OCI-LY1 (cell line): ENCODE results near the gene INTS6.

Experiments used
- H2AFZ ChIP-seq: fragments of 200-600 bp; sonication (generic), shearing (Covaris generic); 2 replicates; pipeline ENCODE4 v1.6.0; 2014; ENCODE audit warnings: antibody characterized with exemption, mild to moderate bottlenecking, low read length
- H3F3A ChIP-seq: fragments of 200-600 bp; sonication (generic), shearing (Covaris generic); 2 replicates; pipeline ENCODE4 v1.6.0; 2014; ENCODE audit warnings: mild to moderate bottlenecking, antibody characterized with exemption, low read length, moderate library complexity; ENCODE audit not compliant: insufficient read depth
- H3K27ac ChIP-seq: fragments of 200-600 bp; sonication (generic); 2 replicates; pipeline ENCODE4 v1.5.1; 2014; ENCODE audit warnings: low read length, mixed run types, mild to moderate bottlenecking, low read depth; ENCODE audit not compliant: poor library complexity, severe bottlenecking
- H3K27me3 ChIP-seq: fragments of 200-600 bp; sonication (generic); 2 replicates; pipeline ENCODE4 v1.6.0; 2014; ENCODE audit warnings: antibody characterized with exemption, mild to moderate bottlenecking, low read length, moderate library complexity; ENCODE audit not compliant: insufficient read depth
- H3K36me3 ChIP-seq: fragments of 200-600 bp; sonication (generic); 2 replicates; pipeline ENCODE4 v1.6.1; 2014; ENCODE audit warnings: mild to moderate bottlenecking, antibody characterized with exemption, low read length, moderate library complexity, mixed read lengths; ENCODE audit not compliant: insufficient read depth
- H3K4me1 ChIP-seq: fragments of 200-600 bp; sonication (generic); 2 replicates; pipeline ENCODE4 v1.5.1; 2014; ENCODE audit warnings: mild to moderate bottlenecking, low read length, moderate library complexity; ENCODE audit not compliant: insufficient read depth, severe bottlenecking
- H3K4me2 ChIP-seq: fragments of 200-600 bp; sonication (generic), shearing (Covaris generic); 2 replicates; pipeline ENCODE4 v1.6.1; 2014; ENCODE audit warnings: low read length
- H3K4me3 ChIP-seq: fragments of 200-600 bp; sonication (generic); 2 replicates; pipeline ENCODE4 v1.5.1; 2014; ENCODE audit warnings: low read length, low read depth, mild to moderate bottlenecking, mixed read lengths; ENCODE audit not compliant: poor library complexity, severe bottlenecking
- H3K79me2 ChIP-seq: fragments of 200-600 bp; shearing (Covaris generic); 2 replicates; pipeline ENCODE4 v1.6.1; 2016; ENCODE audit warnings: mixed run types, low read length, mixed read lengths; ENCODE audit not compliant: insufficient read depth
- H3K9ac ChIP-seq: fragments of 200-600 bp; sonication (generic), shearing (Covaris generic); 2 replicates; pipeline ENCODE4 v1.6.1; 2014; ENCODE audit warnings: mild to moderate bottlenecking, low read length, mixed read lengths
- H3K9me2 ChIP-seq: fragments of 200-600 bp; sonication (generic), shearing (Covaris generic); 2 replicates; pipeline ENCODE4 v1.6.1; 2014; ENCODE audit warnings: low read depth, mild to moderate bottlenecking, low read length, mixed read lengths
- H3K9me3 ChIP-seq: fragments of 200-600 bp; shearing (Covaris generic); 2 replicates; pipeline ENCODE4 v1.6.1; 2014; ENCODE audit warnings: low read length, mixed read lengths
- H4K20me1 ChIP-seq: fragments of 200-600 bp; sonication (generic), shearing (Covaris generic); 2 replicates; pipeline ENCODE4 v1.6.0; 2016; ENCODE audit warnings: mild to moderate bottlenecking, low read length; ENCODE audit not compliant: insufficient read depth
- EZH2 ChIP-seq: fragments of 200-600 bp; sonication (generic), shearing (Covaris generic); IDR thresholded peaks from 2 replicates; pipeline ENCODE4 v1.8.0; 2017; ENCODE audit warnings: borderline replicate concordance, mixed run types, mild to moderate bottlenecking, antibody characterized with exemption, low read length, moderate library complexity, mixed read lengths
- TF ChIP-seq, protein P1 (sequence below): fragments of 200-600 bp; sonication (generic), shearing (Covaris generic); IDR thresholded peaks from 2 replicates; pipeline ENCODE4 v1.5.1; 2017; ENCODE audit warnings: mild to moderate bottlenecking, antibody characterized with exemption, low read length, moderate library complexity, mixed read lengths

Gene INTS6

DNA sequence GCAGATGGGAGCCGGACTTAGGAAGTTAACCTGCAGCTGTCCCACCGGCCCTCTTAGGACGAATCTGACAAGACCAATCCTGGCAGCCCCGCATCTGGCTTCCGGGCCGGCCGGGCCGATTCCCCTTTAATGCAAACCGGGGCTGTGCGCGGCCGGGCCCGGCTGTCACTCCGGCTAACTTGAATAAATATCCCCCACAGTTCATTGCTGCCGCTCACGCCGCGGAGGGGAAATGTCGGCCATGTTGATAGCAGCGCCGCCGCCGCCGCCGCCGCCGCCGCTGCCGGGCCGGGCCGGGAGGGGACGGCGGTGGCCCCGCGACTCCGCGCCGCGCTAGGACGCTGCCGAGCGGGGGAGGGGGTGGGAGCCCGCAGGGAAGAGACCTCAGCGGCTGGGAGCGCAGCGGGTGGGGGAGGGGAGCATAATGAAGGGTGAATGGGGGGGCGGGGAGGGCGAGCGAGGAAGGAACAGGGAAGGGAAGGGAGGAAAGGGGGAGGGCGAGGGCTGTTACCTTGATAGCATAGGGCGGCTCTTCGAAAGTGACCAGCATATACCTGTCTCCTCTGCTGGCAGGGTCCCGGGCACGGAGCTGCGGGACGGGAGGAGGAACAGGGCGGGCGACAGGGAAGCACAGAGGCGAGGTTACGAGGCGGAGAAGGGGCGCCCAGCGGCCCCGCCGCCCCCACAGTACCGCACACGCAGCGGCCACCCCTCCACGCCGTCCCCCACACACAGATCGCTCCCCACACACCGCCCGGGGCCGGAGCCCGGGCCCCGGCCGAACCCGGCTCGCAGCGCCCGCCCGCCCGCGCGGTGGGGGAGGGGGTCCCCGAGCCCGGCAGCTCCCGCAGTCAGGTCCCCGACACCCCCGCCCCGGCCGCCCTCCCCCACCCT, 1.1 kb downstream of the INTS6 start:
- Histone ChIP-seq H3K9me3 (peaks cover 11% of the 10 kb centered on the region; the same call in 1 of the 2 replicates), H3K4me3 (peak overlapping the region; percentile 73), H3K9ac (peak overlapping the region; percentile 88), H2AFZ (no peak overlapping the region), H3F3A (no peaks in the 10 kb centered on the region), H4K20me1 (no peaks in the 10 kb centered on the region), H3K4me2 (peak overlapping the region; percentile 88), H3K27ac (peak overlapping the region; percentile 80), H3K79me2 (no peaks in the 10 kb centered on the region), H3K4me1 (peaks cover 35% of the 10 kb centered on the region), H3K36me3 (peaks cover 64% of the 10 kb centered on the region), H3K9me2 (no peaks in the 10 kb centered on the region), H3K27me3 (no peaks in the 10 kb centered on the region)
- TF ChIP-seq EZH2, result no peak
- TF ChIP-seq, protein P1, sequence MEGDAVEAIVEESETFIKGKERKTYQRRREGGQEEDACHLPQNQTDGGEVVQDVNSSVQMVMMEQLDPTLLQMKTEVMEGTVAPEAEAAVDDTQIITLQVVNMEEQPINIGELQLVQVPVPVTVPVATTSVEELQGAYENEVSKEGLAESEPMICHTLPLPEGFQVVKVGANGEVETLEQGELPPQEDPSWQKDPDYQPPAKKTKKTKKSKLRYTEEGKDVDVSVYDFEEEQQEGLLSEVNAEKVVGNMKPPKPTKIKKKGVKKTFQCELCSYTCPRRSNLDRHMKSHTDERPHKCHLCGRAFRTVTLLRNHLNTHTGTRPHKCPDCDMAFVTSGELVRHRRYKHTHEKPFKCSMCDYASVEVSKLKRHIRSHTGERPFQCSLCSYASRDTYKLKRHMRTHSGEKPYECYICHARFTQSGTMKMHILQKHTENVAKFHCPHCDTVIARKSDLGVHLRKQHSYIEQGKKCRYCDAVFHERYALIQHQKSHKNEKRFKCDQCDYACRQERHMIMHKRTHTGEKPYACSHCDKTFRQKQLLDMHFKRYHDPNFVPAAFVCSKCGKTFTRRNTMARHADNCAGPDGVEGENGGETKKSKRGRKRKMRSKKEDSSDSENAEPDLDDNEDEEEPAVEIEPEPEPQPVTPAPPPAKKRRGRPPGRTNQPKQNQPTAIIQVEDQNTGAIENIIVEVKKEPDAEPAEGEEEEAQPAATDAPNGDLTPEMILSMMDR, result no peak

DNA sequence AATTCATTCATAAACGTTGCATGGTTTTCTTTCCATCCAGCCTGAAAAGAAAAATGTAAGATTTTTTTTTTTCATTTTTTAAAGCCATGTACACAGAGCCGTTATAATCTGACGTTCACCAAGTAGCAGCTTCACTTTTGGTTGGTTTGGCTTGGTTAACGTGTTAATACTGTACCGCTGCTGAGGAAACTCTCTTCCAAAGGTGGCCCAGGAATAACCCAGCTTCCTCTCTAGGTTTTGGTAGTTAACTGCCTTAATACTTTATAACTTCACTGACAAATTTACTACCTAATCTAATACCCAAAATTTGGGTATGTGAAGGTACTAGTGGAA, 1.7 kb downstream of the INTS6 start:
- peak overlapping the region; percentile 80 for H3K27ac ChIP-seq
- H3K79me2 ChIP-seq, result no peaks in the 10 kb centered on the region
- TF ChIP-seq EZH2, result no peak
- TF ChIP-seq, protein P1, result no peak

DNA sequence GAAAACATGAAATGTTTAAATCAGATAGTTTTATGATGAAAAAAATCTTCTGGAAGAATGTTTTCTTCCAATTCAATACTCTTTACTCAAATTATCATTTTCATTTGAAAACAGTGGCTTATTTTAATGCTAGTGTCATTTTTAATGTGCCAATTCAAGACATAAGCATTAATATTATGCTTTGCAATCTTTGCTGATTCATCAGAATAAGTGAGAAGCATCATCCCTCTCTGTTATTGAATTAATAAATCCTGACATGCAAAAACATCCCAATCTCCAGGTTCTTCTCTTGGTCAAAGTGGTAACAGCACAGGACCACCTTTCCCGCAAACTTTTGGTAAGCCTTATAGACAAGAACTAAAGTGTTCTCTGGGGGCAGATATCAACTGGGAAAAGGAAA, 3.8 kb downstream of the INTS6 start:
- no peak overlapping the region for H3K9ac ChIP-seq
- no peaks in the 10 kb centered on the region for H3K27me3 ChIP-seq
- no peak overlapping the region for H2AFZ ChIP-seq
- no peak for TF ChIP-seq EZH2
- TF ChIP-seq, protein P1, result no peak
- H3K9me2 ChIP-seq, result no peaks in the 10 kb centered on the region
- H3K36me3 ChIP-seq, result peaks cover 45% of the 10 kb centered on the region
- H3K27ac ChIP-seq, result no peak overlapping the region
- peaks cover 26% of the 10 kb centered on the region for H3K4me1 ChIP-seq
- no peaks in the 10 kb centered on the region for H3K9me3 ChIP-seq
- no peak overlapping the region for H3K4me2 ChIP-seq
- H3F3A ChIP-seq, result no peaks in the 10 kb centered on the region
- H3K4me3 ChIP-seq, result no peak overlapping the region
- H4K20me1 ChIP-seq, result no peaks in the 10 kb centered on the region
- no peaks in the 10 kb centered on the region for H3K79me2 ChIP-seq

More for the DNA sequence above, 1.7 kb downstream of the INTS6 start:
- peak overlapping the region; percentile 73 for H3K4me3 ChIP-seq
- H3K9ac ChIP-seq, result peak overlapping the region; percentile 82
- H3K27me3 ChIP-seq, result no peaks in the 10 kb centered on the region
- H3K4me2 ChIP-seq, result peak overlapping the region; percentile 88
- no peaks in the 10 kb centered on the region for H3K9me2 ChIP-seq
- peaks cover 64% of the 10 kb centered on the region for H3K36me3 ChIP-seq
- H3K9me3 ChIP-seq, result peaks cover 7% of the 10 kb centered on the region; the same call in 1 of the 2 replicates
- no peaks in the 10 kb centered on the region for H3F3A ChIP-seq
- no peak overlapping the region for H2AFZ ChIP-seq
- peaks cover 35% of the 10 kb centered on the region for H3K4me1 ChIP-seq
- H4K20me1 ChIP-seq, result no peaks in the 10 kb centered on the region
